PC-9 (cell line): Measurements from ENCODE around the gene TPP1. TPM values are rescaled to one million over a fixed set of nuclear protein-coding genes. Genes with fewer than 3 reads are reported as not detected.

Experiments used
- BruUV-seq: library from RNA; stranded (reverse); fragments of 400-500 nt; replicated peaks from 2 replicates; lab custom pipeline; 2021; lab: Mats Ljungman, UMichigan
- CTCF ChIA-PET: fragments of 300-600 bp; sonication (Branson Sonifier 250); formaldehyde crosslinking; loops from one replicate; lab custom pipeline; 2022; ENCODE audit warnings: antibody characterized with exemption; lab: Charles Lee
- POLR2A ChIA-PET: fragments of 300-600 bp; sonication (Branson Sonifier 250); formaldehyde crosslinking; loops from one replicate; lab custom pipeline; 2022; ENCODE audit warnings: antibody characterized with exemption; ENCODE audit not compliant: unreplicated experiment; lab: Charles Lee
- DNase-seq, 2 experiments: peaks; one replicate each; pipeline versions ENCODE4 v3.0.0 to v3.0.0-alpha.2; 2015 to 2022; ENCODE audit warnings: mixed read lengths in 1 of 2
- H2AFZ ChIP-seq: fragments of 200-600 bp; sonication (generic); 2 replicates; pipeline ENCODE4 v1.8.1; 2017; ENCODE audit warnings: antibody characterized with exemption
- H3F3A ChIP-seq: fragments of 200-600 bp; sonication (generic); 2 replicates; pipeline ENCODE4 v1.8.1; 2017; ENCODE audit warnings: antibody characterized with exemption, mild to moderate bottlenecking, low read depth; ENCODE audit not compliant: insufficient read depth
- H3K27ac ChIP-seq: fragments of 200-600 bp; sonication (generic); 2 replicates; pipeline ENCODE4 v1.6.1; 2016; ENCODE audit warnings: mixed run types
- H3K27me3 ChIP-seq: fragments of 200-600 bp; sonication (generic); 2 replicates; pipeline ENCODE4 v1.6.1; 2016; ENCODE audit warnings: low read depth, mixed run types; ENCODE audit not compliant: insufficient read depth
- H3K36me3 ChIP-seq: fragments of 200-600 bp; sonication (generic); 2 replicates; pipeline ENCODE4 v1.6.1; 2016; ENCODE audit warnings: low read depth, mixed run types
- H3K4me1 ChIP-seq: fragments of 200-600 bp; sonication (generic); replicated peaks from 2 replicates; pipeline ENCODE4 v1.6.1; 2016; ENCODE audit warnings: mixed run types; ENCODE audit not compliant: insufficient read depth
- H3K4me2 ChIP-seq: fragments of 200-600 bp; sonication (generic); 2 replicates; pipeline ENCODE4 v1.6.1; 2017; ENCODE audit warnings: mixed run types
- H3K4me3 ChIP-seq: fragments of 200-600 bp; sonication (generic); 2 replicates; pipeline ENCODE4 v1.6.1; 2016; ENCODE audit warnings: mixed run types
- H3K79me2 ChIP-seq: fragments of 200-600 bp; sonication (generic); 2 replicates; pipeline ENCODE4 v1.6.1; 2017; ENCODE audit warnings: low read depth, mixed run types
- H3K9me2 ChIP-seq: fragments of 200-600 bp; sonication (generic); 2 replicates; pipeline ENCODE4 v1.8.1; 2017; ENCODE audit warnings: mild to moderate bottlenecking; ENCODE audit not compliant: insufficient read depth
- H3K9me3 ChIP-seq: fragments of 200-600 bp; sonication (generic); 2 replicates; pipeline ENCODE4 v1.8.1; 2016; ENCODE audit warnings: low read depth; ENCODE audit not compliant: insufficient read depth
- H4K20me1 ChIP-seq: fragments of 200-600 bp; sonication (generic); 2 replicates; pipeline ENCODE4 v1.8.1; 2017; ENCODE audit not compliant: insufficient read depth
- CTCF ChIP-seq: fragments of 200-600 bp; sonication (generic); conservative IDR thresholded peaks from 2 replicates; pipeline ENCODE4 v1.6.1; 2017; ENCODE audit warnings: mixed run types, antibody characterized with exemption, mild to moderate bottlenecking, moderate library complexity
- EZH2 ChIP-seq: fragments of 200-600 bp; sonication (generic); IDR thresholded peaks from 2 replicates; pipeline ENCODE4 v1.8.0; 2017; ENCODE audit warnings: antibody characterized with exemption, low read depth
- intact Hi-C: fragments of 100-400 bp; cut with micrococcal nuclease; formaldehyde crosslinking; loops from one replicate; pipeline ENCODE4 v1.10.0; 2022; ENCODE audit not compliant: unreplicated experiment
- total RNA-seq: library from RNA; stranded (reverse); gene quantifications from 2 replicates; pipeline ENCODE4 v1.2.3, GENCODE V29; 2021

Gene TPP1
- total RNA-seq, 1 experiment from 2014 or later = 31.4 TPM

DNA sequence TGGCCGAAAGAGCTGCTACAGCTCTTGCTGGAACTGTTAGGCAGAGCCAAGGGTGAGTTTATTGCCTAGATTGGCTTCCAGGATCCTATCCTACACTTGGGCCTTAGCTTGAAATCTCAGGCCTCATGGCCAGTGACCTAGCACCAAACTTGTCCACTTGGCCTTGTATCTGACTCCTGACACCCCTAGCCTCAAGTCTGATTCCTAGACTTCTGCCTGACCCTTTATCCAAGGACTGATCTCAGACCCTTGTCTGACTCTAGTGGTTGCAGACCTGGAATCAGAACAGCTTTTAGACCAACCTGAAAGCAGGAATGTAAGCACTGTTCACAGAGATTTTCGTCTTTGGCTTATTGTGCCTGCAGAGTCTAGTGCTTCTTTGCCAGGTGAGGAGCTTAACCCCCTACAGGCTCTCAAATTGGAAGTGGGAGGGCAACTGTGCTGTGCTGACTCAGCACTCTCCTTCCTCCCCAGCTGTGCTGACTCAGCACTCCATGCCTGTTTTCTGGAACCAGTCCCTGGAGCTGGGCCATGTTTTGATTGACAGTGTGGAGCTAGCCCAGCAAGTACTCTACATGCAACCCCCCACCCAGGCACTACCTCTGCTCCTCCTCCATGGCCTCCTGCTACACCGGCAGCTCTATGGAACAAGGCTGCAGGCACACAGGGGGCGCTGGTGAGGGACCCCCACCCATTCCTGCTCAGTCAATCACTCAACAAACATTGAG, 50.9 kb downstream of the TPP1 start:
- H3K79me2 ChIP-seq = no peaks in the 10 kb centered on the region
- no peaks in the 10 kb centered on the region for H4K20me1 ChIP-seq
- H3K4me1 ChIP-seq = no peaks in the 10 kb centered on the region
- H2AFZ ChIP-seq = no peak overlapping the region
- H3K4me3 ChIP-seq = no peak overlapping the region
- no peak for TF ChIP-seq CTCF
- TF ChIP-seq EZH2 = no peak
- no peaks in the 10 kb centered on the region for H3K36me3 ChIP-seq
- no peaks in the 10 kb centered on the region for H3K27me3 ChIP-seq
- H3F3A ChIP-seq = no peaks in the 10 kb centered on the region
- POLR2A ChIA-PET = no interaction called here
- H3K9me3 ChIP-seq = no peaks in the 10 kb centered on the region
- H3K9me2 ChIP-seq = no peaks in the 10 kb centered on the region
- DNase-seq = no peak
- CTCF ChIA-PET = no interaction called here
- intact Hi-C loops = no loop called here
- no peak overlapping the region for H3K27ac ChIP-seq
- no peak overlapping the region for H3K4me2 ChIP-seq
- no TSS peak for BruUV-seq

- POLR2A ChIA-PET = no interaction called here
- CTCF ChIA-PET = no interaction called here
- Histone ChIP-seq H3K4me1 (no peaks in the 10 kb centered on the region), H3K27me3 (no peaks in the 10 kb centered on the region), H3K79me2 (no peaks in the 10 kb centered on the region), H3K36me3 (no peaks in the 10 kb centered on the region), H3F3A (no peaks in the 10 kb centered on the region), H3K27ac (no peak overlapping the region), H3K9me2 (no peaks in the 10 kb centered on the region), H3K4me2 (no peak overlapping the region), H4K20me1 (no peaks in the 10 kb centered on the region), H3K4me3 (no peak overlapping the region), H2AFZ (no peak overlapping the region), H3K9me3 (no peaks in the 10 kb centered on the region)
- no peak for DNase-seq
- intact Hi-C loops = no loop called here
- TF ChIP-seq EZH2 (no peak), CTCF (no peak)
- BruUV-seq = no TSS peak
Measured at GRCh38 chr11:6567371-6567745, 51.9 kb downstream of the TPP1 start.

DNA sequence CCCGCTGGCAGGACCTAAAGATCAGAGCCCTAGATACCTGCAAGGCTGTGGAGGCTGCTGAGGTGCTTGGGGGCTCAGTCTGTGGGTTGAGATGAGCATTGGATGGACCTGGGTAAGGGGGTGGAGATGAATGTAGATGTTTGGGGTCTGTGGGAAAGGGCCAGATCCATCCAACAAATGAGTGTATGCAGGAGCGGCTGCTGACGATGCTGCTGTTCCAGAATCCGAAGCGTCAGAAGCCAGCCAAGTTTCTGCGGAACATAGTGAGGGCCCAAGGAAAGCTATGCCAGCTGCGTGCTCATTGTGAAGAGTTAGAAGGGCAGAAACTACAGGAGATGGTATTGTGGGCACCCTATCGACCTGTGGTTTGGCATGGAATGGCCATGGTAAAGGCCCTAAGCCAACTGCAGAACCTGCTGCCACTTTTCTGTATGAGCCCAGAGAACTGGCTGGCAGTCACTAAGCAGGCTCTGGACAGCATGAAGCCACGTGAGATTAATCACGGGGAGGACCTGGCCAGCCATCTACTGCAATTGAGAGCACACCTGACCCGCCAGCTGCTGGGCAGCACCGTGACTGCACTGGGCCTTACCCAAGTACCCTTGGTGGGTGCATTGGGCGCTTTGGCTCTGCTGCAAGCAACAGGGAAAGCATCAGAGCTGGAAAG, 52.4 kb downstream of the TPP1 start:
- intact Hi-C loops = no loop called here
- TF ChIP-seq CTCF (no peak), EZH2 (no peak)
- Histone ChIP-seq H3K36me3 (no peaks in the 10 kb centered on the region), H3K27me3 (no peaks in the 10 kb centered on the region), H3K4me3 (no peak overlapping the region), H3K27ac (no peak overlapping the region), H3K4me2 (no peak overlapping the region), H4K20me1 (no peaks in the 10 kb centered on the region), H3K9me2 (no peaks in the 10 kb centered on the region), H3K4me1 (no peaks in the 10 kb centered on the region), H3K79me2 (no peaks in the 10 kb centered on the region), H2AFZ (no peak overlapping the region), H3F3A (no peaks in the 10 kb centered on the region), H3K9me3 (no peaks in the 10 kb centered on the region)
- ChIA-PET CTCF (no interaction called here), POLR2A (no interaction called here)
- no peak for DNase-seq
- no TSS peak for BruUV-seq
